HG03460 (cell line): ENCODE data around the gene TMEM80.
"Not testable (repeated sequence)": the region's sequence is repeated elsewhere in the genome, so short reads cannot be mapped to it uniquely, and the experiment has no call there.

Experiments used
- ATAC-seq: cut with Tn5 transposase; IDR thresholded peaks from one replicate; pipeline ENCODE4 v1.9.1; 2021; ENCODE audit not compliant: unreplicated experiment

TMEM80 gene

GRCh38 chr11:679271-680207, 16.1 kb upstream of the TMEM80 start:
- ATAC-seq, result no peak

GRCh38 chr11:680476-680875, 15.1 kb upstream of the TMEM80 start:
- ATAC-seq, result no peak

GRCh38 chr11:680970-681369, 14.6 kb upstream of the TMEM80 start:
- no peak for ATAC-seq

GRCh38 chr11:686451-687243, 9.0 kb upstream of the TMEM80 start:
- ATAC-seq, result no peak

GRCh38 chr11:687751-688150, 7.9 kb upstream of the TMEM80 start:
- ATAC-seq, result no peak

- ATAC-seq, result no peak
Observed at GRCh38 chr11:688681-689080, 6.9 kb upstream of the TMEM80 start.

- ATAC-seq, result no peak
Observed at GRCh38 chr11:689625-690024, 6.0 kb upstream of the TMEM80 start.

DNA sequence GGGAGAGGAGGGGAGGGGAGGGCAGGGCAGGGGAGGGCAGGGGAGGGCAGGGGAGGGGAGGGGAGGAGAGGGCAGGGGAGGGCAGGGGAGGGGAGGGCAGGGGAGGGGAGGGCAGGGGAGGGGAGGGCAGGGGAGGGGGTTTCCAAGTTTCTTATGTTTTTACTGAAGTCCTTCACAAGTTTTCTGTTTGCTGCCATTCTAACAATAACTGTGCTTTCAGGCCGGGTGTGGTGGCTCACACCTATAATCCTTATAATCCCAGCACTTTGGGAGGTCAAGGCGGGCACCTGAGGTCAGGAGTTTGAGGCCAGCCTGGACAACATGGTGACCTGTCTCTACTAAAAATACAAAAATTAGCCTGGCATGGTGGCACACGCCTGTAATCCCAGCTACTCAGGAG, 5.4 kb upstream of the TMEM80 start:
- ATAC-seq, result not testable (repeated sequence)

DNA sequence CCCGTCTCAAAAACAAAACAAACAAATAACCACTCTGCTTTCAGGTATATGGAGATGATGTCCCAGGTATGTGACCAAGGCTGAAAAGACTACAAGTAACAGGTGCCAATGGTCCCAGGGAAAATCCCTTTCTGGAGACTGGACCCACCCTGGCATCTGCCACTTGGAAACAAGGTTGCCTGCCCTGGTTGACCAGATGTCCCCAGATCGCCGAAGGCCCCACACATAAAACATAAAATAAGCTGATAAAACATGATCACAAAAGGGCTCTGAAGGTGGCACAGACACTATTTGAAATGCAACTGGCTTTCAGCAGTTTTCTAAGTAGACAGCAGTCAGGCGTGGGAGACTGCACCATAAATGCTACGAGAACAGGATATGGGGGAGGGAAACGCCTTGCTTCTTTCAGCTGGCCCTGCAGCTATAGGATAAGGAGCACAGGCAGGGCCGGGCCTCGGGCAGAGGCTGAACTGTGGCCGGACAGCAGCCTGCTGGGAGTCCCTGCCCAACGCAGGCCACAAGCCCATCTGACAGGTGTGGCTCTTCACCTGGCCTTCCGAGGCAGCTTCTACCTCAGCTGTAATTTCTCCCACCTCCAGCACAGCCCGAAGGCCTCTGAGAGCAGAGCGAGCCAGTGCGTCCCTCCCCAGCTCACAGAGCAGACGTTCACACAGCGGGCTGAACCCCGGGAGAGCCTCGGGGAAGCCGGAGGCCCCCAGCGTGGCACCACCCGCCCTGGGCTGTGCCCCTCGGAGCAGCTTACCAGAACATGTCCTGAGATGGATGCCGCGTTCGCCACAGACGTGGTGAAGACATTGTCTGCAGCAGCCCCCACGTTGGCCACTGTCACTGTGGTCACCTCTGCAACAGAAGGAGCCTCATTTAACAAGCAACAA, 4.6 kb upstream of the TMEM80 start:
- ATAC-seq, result no peak

GRCh38 chr11:691710-692590, 3.7 kb upstream of the TMEM80 start:
- no peak for ATAC-seq

DNA sequence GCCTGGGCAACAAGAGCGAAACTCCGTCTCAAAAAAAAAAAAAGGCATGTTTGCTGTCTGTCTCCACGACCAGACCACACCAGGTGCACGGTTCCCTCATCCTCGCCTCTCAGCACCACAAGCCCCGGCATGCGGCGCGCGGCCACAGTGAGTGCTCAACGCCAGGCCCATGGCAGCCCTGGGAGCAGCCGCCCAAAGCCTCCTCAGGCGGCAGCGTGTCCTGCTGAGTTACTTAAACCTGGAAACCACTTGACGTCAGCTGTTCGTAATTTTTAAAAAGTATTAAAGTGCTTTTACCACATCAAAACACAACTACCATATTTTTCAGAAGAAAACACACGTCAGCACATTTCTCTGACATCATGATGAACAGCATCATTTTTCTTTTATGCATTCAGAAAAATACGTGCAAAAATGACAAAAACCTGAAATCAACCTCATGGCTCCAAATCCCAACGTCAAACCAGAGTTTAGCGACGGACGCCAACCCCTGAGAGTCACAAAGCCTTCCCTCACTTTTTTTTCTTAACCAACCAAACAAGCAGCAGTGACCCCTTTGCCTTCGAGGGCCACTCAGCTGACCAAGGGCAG, 2.7 kb upstream of the TMEM80 start:
- ATAC-seq, result no peak

GRCh38 chr11:693415-693831, 2.2 kb upstream of the TMEM80 start:
- no peak for ATAC-seq

GRCh38 chr11:693887-694562, 1.6 kb upstream of the TMEM80 start:
- ATAC-seq, result no peak

DNA sequence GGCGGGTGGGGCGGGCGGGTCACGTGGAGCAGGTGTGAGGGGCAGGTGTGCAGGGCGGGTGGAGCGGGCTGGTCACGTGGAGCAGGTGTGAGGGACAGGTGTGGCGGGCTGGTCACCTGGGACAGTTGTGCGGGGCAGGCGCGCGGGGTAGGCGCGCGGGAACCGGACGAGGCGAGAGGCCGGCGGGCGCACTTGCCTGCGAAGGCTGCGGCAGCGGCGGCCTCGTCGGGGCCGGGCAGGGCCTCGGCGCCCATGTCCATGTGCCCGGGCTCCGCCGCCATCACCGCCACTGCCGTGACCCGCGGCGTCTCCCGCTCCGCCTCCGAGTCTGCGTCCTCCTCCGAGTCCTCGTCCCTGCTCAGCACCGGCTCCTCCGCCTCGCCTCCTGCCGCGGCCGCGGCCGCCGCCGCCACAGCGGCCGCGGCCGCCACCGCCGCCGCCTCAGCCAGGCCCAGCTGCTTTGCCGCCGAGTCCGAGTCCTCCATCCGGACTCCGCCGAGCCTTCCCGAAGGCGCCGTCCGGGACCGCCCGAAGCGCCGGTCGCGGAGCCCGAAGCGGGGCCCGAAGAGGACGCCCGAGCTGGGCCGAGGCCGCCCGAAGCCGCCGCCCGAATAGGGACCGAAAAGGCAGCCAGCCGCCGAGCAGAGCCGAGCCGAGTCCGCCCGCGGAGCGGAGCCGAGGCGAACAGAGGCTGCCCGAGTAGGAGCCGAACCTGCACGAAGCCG, 891 bp upstream of the TMEM80 start, which contains the start of gene DEAF1:
DEAF1 (minus strand) TSS at position 660 of the 725 bp plus-strand sequence; CDS start at position 485, 175 bp downstream.
- ATAC-seq, result peak; percentile 72

- no peak for ATAC-seq
Observed at GRCh38 chr11:695288-695537, 403 bp upstream of the TMEM80 start.

- ATAC-seq, result no peak
Observed at GRCh38 chr11:696955-697491, 1.4 kb downstream of the TMEM80 start.

DNA sequence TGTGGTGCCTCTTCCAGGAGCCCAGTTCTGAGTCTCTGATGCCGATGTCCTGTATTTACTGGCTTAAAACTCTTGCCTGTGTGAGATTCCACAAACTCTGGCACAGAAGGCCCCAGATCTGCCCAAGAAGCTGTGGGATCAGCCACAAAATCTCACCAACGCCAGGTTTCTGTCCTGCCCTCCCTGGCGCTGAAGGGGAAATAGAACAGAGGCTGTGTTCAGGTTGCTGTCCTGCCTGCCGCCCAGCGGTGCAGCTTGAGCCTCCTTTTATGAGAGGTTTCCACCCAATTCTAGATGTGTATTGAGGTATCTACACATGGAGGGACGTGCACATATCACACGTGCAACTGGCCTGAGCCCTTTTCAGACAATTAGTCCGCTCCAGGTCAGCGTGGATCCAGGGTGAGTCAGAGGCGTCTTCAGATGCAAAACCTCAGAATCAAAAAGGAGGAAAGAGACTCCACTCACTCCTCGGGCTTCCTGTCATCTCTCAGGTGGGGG, 2.2 kb downstream of the TMEM80 start:
- no peak for ATAC-seq

DNA sequence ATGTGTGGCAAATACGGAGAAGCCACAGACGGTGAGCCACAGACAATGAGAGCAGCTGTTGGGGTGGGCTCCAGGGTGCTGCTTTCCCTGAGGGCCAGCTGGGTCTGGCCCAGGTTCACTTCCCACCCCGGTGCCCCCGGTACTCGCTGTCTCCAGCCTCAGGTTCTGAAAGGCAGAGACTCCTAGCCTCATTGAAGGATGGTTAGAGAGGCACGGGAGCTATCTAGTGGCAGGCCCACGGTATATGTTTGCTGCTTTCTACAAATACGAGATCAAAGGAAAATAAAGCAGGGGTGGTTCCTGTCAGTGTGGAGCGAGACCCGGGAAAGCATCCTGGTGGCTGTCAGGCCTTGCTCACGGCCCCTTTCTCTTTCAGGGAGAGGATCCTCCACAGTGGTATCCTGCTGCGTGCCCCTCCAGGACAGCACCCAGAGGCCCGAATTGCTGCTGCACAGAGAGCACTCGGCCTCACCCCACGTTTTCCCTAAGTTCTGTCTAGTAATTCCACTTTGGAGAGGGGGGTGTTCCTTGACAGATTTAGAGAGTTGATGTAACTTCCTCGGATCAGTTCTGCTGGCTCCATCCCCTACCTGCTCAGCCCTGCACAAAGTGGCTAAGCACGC, 3.0 kb downstream of the TMEM80 start:
- no peak for ATAC-seq
